ENCODE measurements around the gene RAD51B. TPM values are rescaled to one million over a fixed set of nuclear protein-coding genes. Genes with fewer than 3 reads are reported as not detected.

Gene RAD51B
- total and polyA plus RNA-seq, 8 donors, result 1.8 to 30.7 (median 15.3) TPM

- H3K36me3 ChIP-seq, result no peaks in the 10 kb centered on the region
- no peaks in the 10 kb centered on the region for H3K27me3 ChIP-seq
- H3K4me1 ChIP-seq, result peaks cover 0 to 15% (median 3%) of the 10 kb centered on the region in 4 donors
- TF ChIP-seq POLR2A (IDR thresholded peaks at IDR 0.05), result no peak
- no peak for TF ChIP-seq CTCF (IDR thresholded peaks at IDR 0.05)
- TF ChIP-seq POLR2AphosphoS5 (IDR thresholded peaks at IDR 0.05), result no peak
- TF ChIP-seq EP300 (IDR thresholded peaks at IDR 0.05), result no peak
- H3K9me3 ChIP-seq, result no peaks in the 10 kb centered on the region
- H3K27ac ChIP-seq, result peak overlapping the region in 2 of 5 donors; percentile 20 to 38
- no peak overlapping the region for H3K4me3 ChIP-seq
- intact Hi-C loops (cut with DNase I; ENCODE audit: low total_unique reads), result no loop called here
- DNase-seq, result no peak
- 83 to 88% (median 84%) methylated on average over 7 of the region's 7 CpGs for WGBS, 5 donors
Measured at GRCh38 chr14:68694516-68695235, 875.1 kb downstream of the RAD51B start.

- Histone ChIP-seq H3K4me3 (no peak overlapping the region), H3K27ac (peak overlapping the region in 1 of 5 donors; percentile 20), H3K36me3 (no peaks in the 10 kb centered on the region), H3K27me3 (no peaks in the 10 kb centered on the region), H3K4me1 (peaks cover 0 to 8% (median 0%) of the 10 kb centered on the region in 4 donors), H3K9me3 (no peaks in the 10 kb centered on the region)
- no peak for DNase-seq
- no peak for TF ChIP-seq EP300 (IDR thresholded peaks at IDR 0.05)
- peak in 1 of 3 donors; percentile 55 for TF ChIP-seq POLR2AphosphoS5 (IDR thresholded peaks at IDR 0.05)
- intact Hi-C loops (cut with DNase I; ENCODE audit: low total_unique reads), result no loop called here
- WGBS, 5 donors, result 70 to 82% (median 76%) methylated on average over 7 of the region's 7 CpGs
Measured at GRCh38 chr14:68695326-68695768, 875.8 kb downstream of the RAD51B start.

GRCh38 chr14:68695856-68696255 lies 876.3 kb downstream of the RAD51B start:
- Histone ChIP-seq H3K9me3 (no peaks in the 10 kb centered on the region), H3K27me3 (no peaks in the 10 kb centered on the region), H3K36me3 (no peaks in the 10 kb centered on the region), H3K4me3 (no peak overlapping the region), H3K27ac (no peak overlapping the region), H3K4me1 (peaks cover 0 to 7% (median 0%) of the 10 kb centered on the region in 4 donors)
- intact Hi-C loops (cut with DNase I; ENCODE audit: low total_unique reads), result no loop called here
- TF ChIP-seq POLR2A (IDR thresholded peaks at IDR 0.05), result no peak
- TF ChIP-seq POLR2AphosphoS5 (IDR thresholded peaks at IDR 0.05), result no peak
- TF ChIP-seq CTCF (IDR thresholded peaks at IDR 0.05), result no peak
- TF ChIP-seq EP300 (IDR thresholded peaks at IDR 0.05), result no peak
- DNase-seq, result no peak
- 88 to 97% (median 94%) methylated on average over 2 of the region's 2 CpGs for WGBS, 5 donors

GRCh38 chr14:68696266-68696665 lies 876.7 kb downstream of the RAD51B start:
- Histone ChIP-seq H3K4me1 (peaks cover 0 to 7% (median 0%) of the 10 kb centered on the region in 4 donors), H3K36me3 (no peaks in the 10 kb centered on the region), H3K27me3 (no peaks in the 10 kb centered on the region), H3K9me3 (no peaks in the 10 kb centered on the region), H3K27ac (no peak overlapping the region), H3K4me3 (no peak overlapping the region)
- TF ChIP-seq CTCF (IDR thresholded peaks at IDR 0.05) (no peak), POLR2AphosphoS5 (IDR thresholded peaks at IDR 0.05) (no peak), POLR2A (IDR thresholded peaks at IDR 0.05) (no peak), EP300 (IDR thresholded peaks at IDR 0.05) (no peak)
- 92 to 98% (median 93%) methylated on average over 3 of the region's 3 CpGs for whole genome bisulfite sequencing, 5 donors
- intact Hi-C loops (cut with DNase I; ENCODE audit: low total_unique reads), result no loop called here
- DNase-seq, result no peak
